EH (cell line): ENCODE data around the gene LCTL.
A peak's percentile ranks its signal among the peaks of the same experiment; 100 is the strongest.

Source experiments
- DNase-seq: peaks from one replicate; pipeline ENCODE4 v3.0.0-alpha.2; 2015; ENCODE audit warnings: low read depth

LCTL gene, protein sequence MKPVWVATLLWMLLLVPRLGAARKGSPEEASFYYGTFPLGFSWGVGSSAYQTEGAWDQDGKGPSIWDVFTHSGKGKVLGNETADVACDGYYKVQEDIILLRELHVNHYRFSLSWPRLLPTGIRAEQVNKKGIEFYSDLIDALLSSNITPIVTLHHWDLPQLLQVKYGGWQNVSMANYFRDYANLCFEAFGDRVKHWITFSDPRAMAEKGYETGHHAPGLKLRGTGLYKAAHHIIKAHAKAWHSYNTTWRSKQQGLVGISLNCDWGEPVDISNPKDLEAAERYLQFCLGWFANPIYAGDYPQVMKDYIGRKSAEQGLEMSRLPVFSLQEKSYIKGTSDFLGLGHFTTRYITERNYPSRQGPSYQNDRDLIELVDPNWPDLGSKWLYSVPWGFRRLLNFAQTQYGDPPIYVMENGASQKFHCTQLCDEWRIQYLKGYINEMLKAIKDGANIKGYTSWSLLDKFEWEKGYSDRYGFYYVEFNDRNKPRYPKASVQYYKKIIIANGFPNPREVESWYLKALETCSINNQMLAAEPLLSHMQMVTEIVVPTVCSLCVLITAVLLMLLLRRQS

DNA sequence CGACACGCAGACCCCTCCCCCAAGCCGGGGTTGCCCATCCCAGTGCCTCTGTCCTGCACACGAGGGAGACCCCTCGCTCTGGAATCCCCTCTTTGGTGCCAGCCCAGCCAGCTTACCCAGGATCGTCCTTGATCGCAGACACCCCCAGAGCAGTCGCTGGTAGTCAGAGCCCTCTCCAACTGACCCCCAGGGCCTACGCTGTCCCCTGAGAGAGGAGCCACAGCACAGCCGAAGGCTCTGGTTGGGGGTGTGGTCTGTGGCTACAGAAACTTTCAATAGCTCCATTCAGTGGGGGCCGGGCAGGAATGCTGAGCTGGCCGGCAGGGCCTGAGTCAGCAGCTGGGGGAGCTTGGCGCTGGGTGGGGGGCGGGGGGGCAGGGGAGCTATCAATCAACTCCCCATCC lies at the start of gene LCTL:
TSS of gene LCTL (minus strand) at position 258 of the 404 bp plus-strand sequence. CDS start 633 bp downstream, outside the sequence.
- DNase-seq, result peak; percentile 47

DNA sequence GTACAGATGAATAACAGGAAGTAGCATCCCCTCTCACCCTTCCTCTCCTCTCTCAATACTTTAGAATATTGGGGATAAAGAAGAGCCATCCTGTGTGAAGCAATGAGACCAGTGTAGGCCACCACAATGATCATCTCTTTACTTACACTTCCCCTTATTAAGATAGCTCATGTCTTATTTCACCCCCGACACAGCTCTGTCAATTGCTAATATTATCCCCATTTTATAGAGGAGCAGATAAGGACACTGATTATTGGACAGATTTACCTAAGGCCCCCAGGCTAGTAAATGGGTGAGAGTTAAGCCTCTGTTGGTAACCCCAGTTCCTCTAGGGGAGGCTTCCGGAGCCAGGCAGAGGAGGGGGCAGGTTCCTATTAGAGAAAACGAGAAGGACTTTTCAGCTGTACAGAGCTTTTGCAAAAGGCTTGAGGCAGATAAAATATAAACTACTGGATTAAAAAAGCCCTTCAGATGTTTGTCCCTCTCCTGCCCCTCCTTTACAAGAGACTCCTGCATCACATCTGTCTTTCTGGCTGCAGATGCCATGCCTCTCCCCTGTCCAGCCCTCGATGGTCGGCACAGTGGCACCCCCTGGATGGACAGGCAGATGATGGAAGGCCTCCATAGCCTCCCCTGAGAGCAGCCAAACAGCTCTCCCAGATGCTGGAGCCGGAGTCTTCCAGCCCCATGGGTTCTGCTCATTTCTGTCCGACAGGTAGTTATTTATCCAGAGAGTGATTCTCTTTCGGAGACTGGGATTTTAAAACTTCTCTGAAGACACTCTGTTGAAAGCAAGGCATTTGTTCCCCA lies 49.4 kb upstream of the LCTL start:
- no peak for DNase-seq

DNA sequence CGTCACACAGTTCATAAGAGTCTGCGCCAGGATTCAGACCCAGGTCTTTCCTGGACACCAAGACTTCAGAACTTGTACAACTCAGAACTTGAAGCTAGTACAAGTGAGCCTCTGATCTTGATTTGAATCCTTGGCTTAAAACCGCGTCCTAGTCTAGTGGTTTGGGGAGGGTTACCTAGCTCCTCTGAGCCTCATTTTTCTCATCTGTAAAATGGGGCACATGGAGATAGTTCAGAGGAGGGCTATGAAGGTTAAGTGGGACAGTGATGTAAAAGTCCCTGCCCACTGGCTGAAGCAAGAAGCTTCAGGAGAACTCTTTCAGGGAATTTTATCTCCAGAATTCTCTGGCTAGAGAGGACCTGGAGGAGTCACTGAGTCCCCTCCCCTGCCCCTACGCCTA lies 48.7 kb upstream of the LCTL start:
- no peak for DNase-seq

DNA sequence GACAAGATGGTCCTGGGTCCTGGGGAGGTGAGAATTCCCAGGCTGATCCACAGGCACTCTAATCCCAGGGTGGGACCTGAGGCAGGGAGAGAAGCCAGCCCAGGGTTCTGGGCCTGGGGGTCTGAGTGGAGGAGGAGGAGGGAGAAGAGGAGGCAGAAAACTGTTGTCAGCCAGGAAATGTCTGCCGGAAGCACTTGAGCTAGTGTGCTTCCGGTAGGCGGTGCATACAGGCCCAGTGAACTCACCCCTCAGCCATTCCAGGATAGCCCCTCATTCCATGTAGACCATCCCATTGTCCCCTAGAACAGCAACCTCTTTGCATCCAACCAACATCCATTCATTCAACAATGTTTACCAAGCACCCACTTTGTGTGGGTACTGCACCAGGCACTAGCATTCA lies 47.9 kb upstream of the LCTL start:
- no peak for DNase-seq

DNA sequence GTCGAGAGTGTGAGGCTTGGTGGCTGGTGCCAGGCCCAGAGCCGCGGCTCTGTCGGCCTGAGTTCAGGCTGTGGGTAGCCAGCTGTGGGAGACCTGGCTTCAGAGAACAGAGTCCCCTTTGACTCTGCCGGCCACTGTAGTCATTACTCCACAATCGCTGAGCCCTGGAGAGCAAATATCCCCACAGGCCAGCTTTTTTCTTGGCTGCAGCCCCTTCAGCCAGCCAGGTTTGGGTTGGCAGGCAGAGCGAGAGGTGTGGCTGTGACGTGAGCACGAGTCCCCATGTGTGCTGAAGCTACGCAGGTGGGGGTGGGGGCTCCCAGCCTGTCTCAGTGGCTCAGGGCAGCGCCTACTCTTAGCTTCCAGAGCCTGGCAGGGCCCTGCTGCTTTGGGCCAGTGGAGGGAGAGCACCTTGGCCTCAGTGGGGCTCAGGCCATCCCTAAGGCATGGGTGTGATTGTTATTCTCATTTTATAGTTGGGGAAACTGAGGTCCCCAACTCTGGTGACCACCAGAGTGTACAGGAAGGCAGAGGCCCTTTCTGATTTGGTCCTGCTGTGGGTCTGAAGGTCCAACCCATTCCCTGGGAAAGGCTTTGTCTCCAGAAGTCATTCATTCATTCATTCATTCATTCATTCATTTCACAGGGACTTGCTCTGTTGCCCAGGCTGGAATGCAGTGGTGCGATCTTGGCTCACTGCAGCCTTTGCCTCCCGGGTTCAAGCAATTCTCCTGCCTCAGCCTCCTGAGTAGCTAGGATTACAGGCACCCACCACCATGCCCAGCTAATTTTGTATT lies 45.7 kb upstream of the LCTL start:
- no peak for DNase-seq

DNA sequence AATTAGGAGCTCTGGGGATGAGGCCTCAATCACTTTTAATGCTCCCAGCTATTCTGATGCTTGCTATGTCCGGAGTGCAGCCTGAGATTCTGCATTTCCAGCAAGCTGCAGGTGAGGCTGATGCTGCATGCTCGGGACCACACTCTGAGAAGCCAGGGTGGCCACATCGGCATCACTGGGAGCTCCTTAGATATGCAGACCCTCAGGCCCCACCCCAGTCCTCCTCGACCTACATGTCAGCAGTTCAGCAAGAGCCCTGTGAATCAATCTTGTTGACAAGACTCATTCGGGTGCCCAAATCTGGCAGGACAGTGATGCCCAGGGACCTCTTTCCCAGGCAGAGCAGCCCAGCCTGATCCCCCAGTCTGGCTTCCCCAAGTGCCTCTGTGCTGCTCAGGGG lies 44.1 kb upstream of the LCTL start:
- DNase-seq, result no peak

DNA sequence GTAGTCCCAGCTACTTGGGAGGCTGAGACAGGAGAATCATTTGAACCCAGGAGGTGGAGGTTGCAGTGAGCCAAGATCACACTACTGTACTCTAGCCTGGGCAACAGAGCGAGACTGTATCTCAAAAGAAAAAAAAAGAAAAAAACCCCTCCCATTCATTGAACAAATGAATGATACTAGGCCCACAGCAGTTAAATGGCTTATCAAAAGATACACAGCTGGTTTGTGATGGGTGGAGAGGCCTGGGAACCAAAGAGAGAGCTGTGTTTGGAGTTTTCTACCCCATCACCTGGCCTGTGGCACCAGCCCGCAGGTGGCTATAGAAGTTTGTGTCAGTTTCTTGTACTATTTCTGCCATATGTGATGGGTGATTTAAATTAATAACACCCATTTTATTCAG lies 43.1 kb upstream of the LCTL start:
- DNase-seq, result no peak

DNA sequence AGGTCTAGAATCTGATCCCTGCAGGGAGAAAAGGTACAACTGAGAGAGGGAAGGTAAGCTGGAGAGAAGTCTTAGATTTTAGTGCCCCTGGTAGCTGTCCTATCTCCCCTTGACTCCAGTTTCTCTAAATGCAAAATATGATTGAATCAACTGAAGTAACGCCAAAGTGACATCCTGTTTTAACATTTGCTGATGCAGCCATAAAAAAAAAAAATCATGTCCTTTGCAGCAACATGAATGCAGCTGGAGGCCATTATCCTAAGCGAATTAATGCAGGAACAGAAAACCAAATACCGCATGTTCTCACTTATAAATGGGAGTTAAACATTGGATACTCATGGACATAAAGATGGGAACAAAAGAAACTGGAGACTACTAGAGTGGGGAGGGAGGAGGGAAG lies 42.4 kb upstream of the LCTL start:
- DNase-seq, result no peak

DNA sequence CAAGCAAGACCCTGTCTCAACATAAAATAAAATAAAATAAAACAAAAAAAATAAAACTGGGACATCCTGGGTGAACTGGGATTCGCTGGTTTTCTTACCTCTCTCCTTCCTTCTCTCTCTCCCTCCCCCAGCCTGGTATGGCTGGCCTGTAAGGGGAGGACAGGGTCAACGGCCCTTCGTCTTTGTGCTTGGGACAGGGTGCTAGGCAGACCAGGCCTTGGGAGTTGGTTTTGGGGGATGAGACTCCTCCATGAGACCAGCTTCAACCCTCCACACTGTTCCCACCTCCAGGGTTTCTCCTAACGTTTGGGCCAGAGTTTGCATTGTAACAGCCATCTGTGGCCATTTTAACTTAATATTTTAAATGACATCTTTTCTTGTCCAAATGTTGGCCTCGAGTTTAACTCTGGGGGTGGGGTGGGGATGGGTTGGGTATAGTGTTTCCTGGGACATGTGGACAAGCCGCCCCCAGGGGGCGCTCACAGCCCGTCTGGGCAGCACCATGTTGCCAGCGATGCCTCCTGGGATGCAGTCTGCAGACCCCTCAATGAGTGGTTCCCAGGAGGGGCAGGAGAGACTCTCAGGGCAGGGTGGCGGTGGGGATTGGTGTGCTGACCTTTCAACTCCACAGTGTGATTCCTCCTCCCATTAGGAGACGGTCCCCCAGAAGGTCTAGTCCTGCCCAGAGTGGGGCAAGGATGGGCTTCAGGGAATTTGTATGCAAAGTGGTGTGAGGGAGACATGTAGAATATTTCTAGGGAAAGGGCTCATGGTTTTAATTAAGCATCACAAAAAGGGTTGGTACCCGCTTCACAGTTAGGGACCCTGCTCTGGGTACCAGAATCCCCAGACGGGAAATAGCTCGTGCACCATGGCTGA lies 37.7 kb upstream of the LCTL start:
- DNase-seq, result peak; percentile 67

DNA sequence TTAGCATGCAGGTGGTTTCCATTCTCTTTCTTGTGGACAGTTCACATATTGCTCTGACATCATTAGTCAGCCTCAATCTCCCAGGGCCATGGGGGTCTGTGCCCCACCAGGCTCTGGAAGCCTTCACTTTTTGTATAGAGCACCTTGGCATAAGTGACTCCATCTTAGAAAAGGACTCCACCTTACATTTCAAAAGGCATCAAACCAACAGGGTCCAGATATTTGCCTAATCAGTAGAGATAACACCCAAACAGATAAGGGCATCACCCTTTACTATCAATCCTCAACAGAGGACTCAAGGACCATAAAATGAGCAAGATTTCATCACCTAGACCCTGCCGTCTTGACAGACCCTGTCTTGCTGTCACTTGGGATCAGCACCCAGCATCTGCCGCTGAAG lies 35.7 kb upstream of the LCTL start:
- no peak for DNase-seq

DNA sequence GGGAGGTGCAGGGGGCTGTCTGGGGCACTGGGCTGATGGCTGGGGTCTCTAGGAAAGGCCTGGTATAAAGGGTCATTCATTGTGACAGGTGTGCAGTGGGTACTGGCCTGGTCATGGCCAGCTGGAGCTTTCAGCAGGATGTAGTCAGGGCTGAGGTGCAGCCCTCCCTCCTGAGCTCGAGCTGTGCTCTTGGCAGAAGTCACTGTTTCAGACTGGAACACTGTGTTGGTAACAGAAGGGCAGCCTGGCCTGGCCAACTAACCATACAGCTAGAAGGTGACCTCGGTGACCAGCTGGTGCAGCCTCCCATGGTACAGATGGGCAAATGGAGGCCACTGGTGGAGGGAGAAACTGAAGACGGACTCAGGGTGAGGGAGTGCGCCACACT lies 34.4 kb upstream of the LCTL start:
- no peak for DNase-seq

DNA sequence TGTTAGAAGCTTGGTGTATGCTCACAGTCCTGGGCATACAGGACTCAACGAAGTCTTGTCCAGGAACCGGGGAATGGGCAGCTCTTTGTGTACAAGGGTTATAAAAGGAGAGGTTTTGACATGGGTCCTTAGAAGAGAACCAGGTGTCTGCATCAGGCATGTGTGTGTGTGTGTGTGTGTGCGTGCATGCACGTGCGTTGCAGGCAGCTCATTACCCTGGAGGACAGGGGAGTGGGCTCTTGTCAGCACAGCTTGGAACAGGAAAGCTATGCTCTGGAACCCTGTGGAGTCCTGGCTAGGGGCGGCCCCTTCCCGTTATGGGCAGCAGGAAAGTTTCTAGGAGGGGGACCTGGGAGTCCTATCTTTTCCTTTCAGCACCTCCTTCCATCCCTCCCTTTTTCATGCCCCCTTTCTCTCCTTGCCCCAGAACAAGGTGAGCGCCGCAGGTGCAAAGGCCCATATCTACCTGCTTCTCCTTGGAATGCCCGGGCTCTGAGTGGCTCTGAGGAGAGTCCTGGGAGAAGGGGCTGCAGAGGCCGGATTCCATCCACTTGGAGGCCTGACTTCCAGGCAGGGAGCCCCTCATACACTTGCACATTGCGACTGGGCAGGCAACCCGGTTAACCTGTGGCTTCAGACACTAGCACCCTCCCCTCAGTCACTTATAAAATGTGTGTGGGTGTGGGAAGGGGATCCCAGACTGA lies 33.9 kb upstream of the LCTL start:
- DNase-seq, result no peak

DNA sequence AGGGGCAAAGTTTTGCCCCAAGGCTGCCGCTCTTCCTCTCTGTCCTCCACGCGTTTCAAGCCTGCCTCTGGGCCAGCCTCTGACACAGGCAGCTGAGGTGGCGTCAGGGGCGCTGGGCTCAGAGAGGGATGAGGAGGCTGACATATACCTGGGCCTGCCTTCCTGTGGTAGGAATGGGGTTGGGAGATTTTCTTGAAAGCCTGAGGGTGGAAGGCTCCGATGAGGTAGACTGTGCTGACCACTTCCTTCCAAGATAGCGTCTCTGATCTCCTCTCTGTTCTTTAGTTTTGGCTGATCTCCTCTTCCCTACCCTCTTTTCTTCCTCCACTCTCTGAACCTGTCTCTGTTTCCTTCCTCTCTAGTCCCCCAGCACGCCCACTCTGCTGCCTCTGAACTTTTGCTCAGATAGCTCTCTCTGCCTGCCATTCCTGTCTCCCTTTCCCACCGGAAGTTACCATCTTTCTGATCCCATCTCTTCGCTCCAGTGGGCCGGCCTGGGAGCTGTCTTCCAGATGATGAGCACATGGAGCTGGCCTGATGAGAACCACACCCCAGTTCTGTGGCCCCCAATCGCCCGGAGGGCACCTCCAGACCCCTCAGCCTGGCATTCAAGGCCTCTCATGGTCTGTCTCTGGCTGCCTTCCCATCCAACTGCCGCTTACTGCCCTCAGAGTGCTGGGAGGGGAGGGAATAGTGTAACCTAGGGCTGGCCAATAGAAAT lies 32.5 kb upstream of the LCTL start:
- no peak for DNase-seq

DNA sequence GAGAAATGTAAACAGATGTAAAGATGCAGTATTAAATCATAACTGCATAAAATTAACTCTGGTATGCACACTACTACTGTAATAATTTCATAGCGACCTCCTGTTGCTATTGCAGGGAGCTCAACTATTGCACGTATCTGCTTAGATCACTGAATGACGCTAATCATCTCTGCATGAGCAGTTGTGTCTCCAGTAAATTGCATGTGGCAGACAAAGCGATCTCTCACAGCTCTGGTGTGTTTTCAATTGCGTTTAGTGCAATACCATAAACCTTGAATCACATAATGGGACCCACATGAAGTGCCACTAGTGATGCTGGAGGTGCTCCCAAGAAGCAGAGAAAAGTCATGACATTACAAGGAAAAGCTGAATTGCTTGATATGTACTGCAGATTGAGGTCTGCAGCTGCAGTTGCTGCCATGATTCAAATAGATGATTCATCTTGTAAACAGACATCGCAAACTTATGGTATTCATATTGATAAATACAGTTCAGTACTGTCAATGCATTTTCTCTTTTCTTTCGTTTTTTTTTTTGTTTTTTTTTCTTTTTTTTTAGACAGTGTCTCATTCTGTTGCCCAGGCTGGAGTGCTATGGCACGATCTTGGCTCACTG lies 30.2 kb upstream of the LCTL start:
- DNase-seq, result peak; percentile 48

DNA sequence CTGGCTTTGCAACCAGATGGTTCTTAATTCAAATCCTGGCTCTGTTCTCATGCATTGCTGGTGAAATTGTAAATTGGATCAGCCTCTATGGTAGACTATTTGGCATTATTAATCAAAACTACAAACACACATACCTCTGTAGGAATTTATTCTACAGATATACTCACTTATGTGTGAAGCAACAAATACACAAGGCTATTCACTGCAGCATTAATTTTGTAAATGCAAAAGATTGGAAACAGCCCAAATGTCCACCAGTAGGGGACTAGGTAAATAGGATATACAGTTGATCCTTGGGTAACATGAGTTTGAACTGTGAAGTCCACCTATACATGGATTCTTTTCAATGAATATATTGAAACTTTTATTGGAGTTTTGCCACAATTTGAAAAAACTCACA lies 29.5 kb upstream of the LCTL start:
- no peak for DNase-seq

DNA sequence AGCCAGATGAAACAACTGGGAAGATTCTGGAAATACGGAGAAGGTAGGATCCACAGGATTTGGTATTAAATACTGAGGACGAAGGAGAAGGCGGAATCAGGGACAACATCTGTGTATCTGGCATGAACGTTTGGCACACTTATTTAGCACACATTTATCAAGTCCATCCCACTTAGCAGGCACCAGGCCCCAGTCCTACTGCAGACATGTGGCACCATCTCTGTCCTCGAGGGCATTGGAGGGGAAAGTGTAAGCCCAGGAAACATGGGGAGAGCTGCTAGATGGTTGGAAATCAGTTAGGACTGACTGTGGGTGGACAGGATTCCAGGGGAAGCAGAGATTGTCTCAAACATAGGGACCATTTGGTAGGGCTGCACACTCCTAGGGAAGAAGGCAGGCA lies 29.0 kb upstream of the LCTL start:
- DNase-seq, result no peak

DNA sequence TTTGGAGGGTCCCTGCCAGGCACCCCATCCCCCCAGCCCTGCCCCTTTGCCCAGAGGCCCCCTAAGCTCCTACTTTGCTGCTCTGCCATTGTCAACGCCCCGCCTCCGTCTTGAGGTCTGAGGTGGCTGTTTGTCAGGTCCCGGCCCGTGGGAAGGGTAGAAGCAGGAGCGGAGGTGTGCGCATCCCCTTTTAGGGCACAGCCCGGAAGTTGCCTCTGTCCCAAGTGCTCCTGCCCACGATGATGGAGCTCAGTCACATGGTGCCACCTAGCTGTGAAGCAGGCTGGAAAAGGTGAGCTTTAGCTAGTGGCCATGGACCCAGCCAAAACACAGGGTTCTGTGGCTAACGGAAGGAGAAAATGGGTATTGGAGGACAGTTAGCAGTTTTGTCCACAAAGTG lies 28.5 kb upstream of the LCTL start:
- DNase-seq, result no peak

DNA sequence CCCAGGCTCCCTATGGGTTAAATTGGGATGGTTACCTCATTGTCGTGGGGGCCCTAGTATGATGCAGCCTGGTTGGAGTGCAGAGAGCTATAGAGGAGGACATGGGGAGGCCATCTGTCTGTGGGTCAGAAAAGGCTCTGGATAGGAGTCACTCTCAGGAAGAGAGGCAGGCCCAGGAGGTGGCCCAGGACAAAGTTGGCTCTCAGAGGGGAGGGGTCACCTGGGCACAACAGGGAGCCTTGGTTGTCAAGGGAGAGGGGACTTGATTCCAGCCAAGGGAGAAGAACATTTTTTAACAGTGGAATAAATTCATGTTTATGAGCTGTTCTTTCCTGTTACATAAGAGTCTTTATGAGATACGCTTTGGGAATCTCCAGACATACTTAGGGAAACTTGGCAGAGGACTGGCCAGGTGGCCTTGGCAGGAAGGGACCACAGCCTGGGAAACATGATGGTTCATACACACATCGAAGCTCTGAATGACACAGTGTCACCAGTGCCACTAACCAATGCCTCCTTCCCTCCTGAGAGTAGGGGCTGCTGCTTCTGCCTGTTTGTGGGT lies 27.5 kb upstream of the LCTL start:
- peak; percentile 21 for DNase-seq
